Sigmoid colon (tissue), 4 donors: ENCODE results near the gene GPC3.

Experiments
- CTCF ChIP-seq, 4 experiments: fragments of 450-650 bp in 3 of 4; fragments of 200-600 bp in 1 of 4; IDR thresholded peaks; one replicate each; pipeline ENCODE4 v1.5.1; 2016 to 2019; ENCODE audit warnings: antibody characterized with exemption in 4 of 4, mild to moderate bottlenecking in 3 of 4, moderate library complexity in 2 of 4
- EP300 ChIP-seq, 4 donors: sonication (generic); formaldehyde crosslinking; IDR thresholded peaks; one replicate each; pipeline ENCODE4 v1.6.1; 2017; ENCODE audit warnings: antibody characterized with exemption in 4 of 4
- POLR2A ChIP-seq, 2 donors: fragments of 450-650 bp; IDR thresholded peaks; one replicate each; pipeline ENCODE4 v1.6.1; 2016; ENCODE audit warnings: antibody characterized with exemption in 2 of 2, mild to moderate bottlenecking in 2 of 2, moderate library complexity in 2 of 2

- no peak for TF ChIP-seq CTCF (IDR thresholded peaks at IDR 0.05)
- TF ChIP-seq EP300 (IDR thresholded peaks at IDR 0.05) = no peak
- no peak for TF ChIP-seq POLR2A (IDR thresholded peaks at IDR 0.05)
Measured at GRCh38 chrX:133561251-133561650, 424.1 kb downstream of the GPC3 start.
